Gastrocnemius medialis (tissue), 4 donors: ENCODE data around the gene MXI1.

ENCODE experiments used
- CTCF ChIP-seq, 5 experiments: fragments of 450-650 bp in 3 of 5; fragments of 200-600 bp in 2 of 5; sonication (generic) in 2 of 5; IDR thresholded peaks in 4 of 5; conservative IDR thresholded peaks in 1 of 5; 1 replicate in 4 of 5; 2 replicates in 1 of 5; pipeline ENCODE4 v1.5.1; 2016 to 2019; ENCODE audit warnings: antibody characterized with exemption in 5 of 5, mild to moderate bottlenecking in 3 of 5, moderate library complexity in 3 of 5
- POLR2A ChIP-seq, 2 donors: fragments of 450-650 bp; IDR thresholded peaks; one replicate each; pipeline ENCODE4 v1.6.1; 2017; ENCODE audit warnings: antibody characterized with exemption in 2 of 2, mild to moderate bottlenecking in 2 of 2, moderate library complexity in 2 of 2

GRCh38 chr10:110179220-110179619 is 28.2 kb upstream of the MXI1 start:
- TF ChIP-seq CTCF (IDR thresholded peaks at IDR 0.05 in 4 of 5, conservative IDR thresholded peaks at IDR 0.05 in 1 of 5), result no peak
- no peak for TF ChIP-seq POLR2A (IDR thresholded peaks at IDR 0.05)
